ENCODE measurements around the gene KIAA2012. TPM values are rescaled to one million over a fixed set of nuclear protein-coding genes. Genes with fewer than 3 reads are reported as not detected.

The KIAA2012 gene
- total and polyA plus RNA-seq, 2 of the 8 experiments (the other 6 are each of a cell fraction or from before 2014, with no cell fraction given) = not detected

DNA sequence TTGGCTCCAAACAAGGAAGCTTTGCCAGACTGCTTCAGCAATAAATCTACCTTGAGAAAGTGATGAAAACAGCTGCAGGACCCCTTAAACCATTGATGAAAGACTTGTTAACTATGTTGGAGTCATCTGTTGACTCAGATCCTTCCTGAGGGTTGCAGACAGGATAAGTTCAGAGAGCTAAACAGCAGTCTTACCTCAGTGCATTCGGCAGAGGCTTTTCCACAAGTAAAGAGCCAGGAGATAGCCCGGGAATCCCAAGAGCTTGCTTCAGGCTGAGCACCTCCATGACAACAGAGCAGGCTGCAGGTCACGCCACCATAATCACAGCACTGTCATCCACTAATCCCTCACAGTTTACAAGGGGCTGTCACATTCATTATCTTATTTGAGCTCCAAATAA is 23.7 kb downstream of the KIAA2012 start:
- Histone ChIP-seq H3K9me3 (ENCODE audit: insufficient read depth in 2 of 2, low read depth in 1 of 2, low read length in 1 of 2) (no peaks in the 10 kb centered on the region), H3K14ac (ENCODE audit: insufficient read length) (no peak overlapping the region), H4K5ac (ENCODE audit: insufficient read length, low read depth, low read length) (no peak overlapping the region), H2BK12ac (ENCODE audit: low read depth, low read length) (no peak overlapping the region; the same call in 1 of the 2 replicates), H2AK5ac (ENCODE audit: low read depth, low read length) (no peak overlapping the region), H3K23me2 (ENCODE audit: low read depth, low read length) (no peaks in the 10 kb centered on the region), H3K27ac (ENCODE audit: low read depth, low read length) (no peak overlapping the region), H3K4me3 (ENCODE audit: extremely low read depth in 1 of 4, insufficient read depth in 2 of 4, low read depth in 3 of 4, low read length in 4 of 4) (no peak overlapping the region), H3K18ac (ENCODE audit: extremely low read depth, low read length) (no peak overlapping the region), H3K36me3 (ENCODE audit: control insufficient read depth in 2 of 4, insufficient read depth in 4 of 4, low read length in 3 of 4) (no peaks in the 10 kb centered on the region), H3K4ac (replicated peaks; ENCODE audit: insufficient read length, low read depth, low read length) (no peak overlapping the region), H3K4me2 (ENCODE audit: insufficient read depth in 1 of 2, low read depth in 2 of 2, low read length in 2 of 2) (no peak overlapping the region), H3K27me3 (replicated peaks in 1 of 4; ENCODE audit: control insufficient read depth in 3 of 4, extremely low read depth in 1 of 4, insufficient read depth in 3 of 4, low read length in 3 of 4) (no peaks in the 10 kb centered on the region), H3K23ac (ENCODE audit: insufficient read length) (no peak overlapping the region), H3K9ac (replicated peaks in 1 of 4; ENCODE audit: extremely low read depth in 1 of 4, low read depth in 3 of 4, low read length in 3 of 4) (no peak overlapping the region), H2BK20ac (ENCODE audit: low read length) (no peak overlapping the region), H3K4me1 (replicated peaks in 1 of 4; ENCODE audit: control insufficient read depth in 3 of 4, insufficient read depth in 4 of 4, low read length in 3 of 4) (peaks cover 0 to 9% (median 6%) of the 10 kb centered on the region in 4 experiments; a peak in 3 of 7 replicates), H4K8ac (ENCODE audit: extremely low read depth, insufficient read depth, low read length) (no peak overlapping the region), H2BK15ac (ENCODE audit: low read length) (no peak overlapping the region), H2BK120ac (replicated peaks; ENCODE audit: low read depth, low read length) (no peak overlapping the region), H3K56ac (replicated peaks; ENCODE audit: insufficient read length, low read depth, low read length) (no peak overlapping the region), H2AFZ (ENCODE audit: low read length) (no peak overlapping the region; the same call in 1 of the 2 replicates), H4K20me1 (replicated peaks in 1 of 2; ENCODE audit: control insufficient read depth in 1 of 2, insufficient read depth in 2 of 2, low read length in 2 of 2) (no peaks in the 10 kb centered on the region), H2BK5ac (ENCODE audit: low read depth, low read length) (no peak overlapping the region), H4K91ac (replicated peaks; ENCODE audit: insufficient read length, low read length) (no peak overlapping the region), H3K79me2 (ENCODE audit: control insufficient read depth in 1 of 2, insufficient read depth in 2 of 2, low read length in 2 of 2) (no peaks in the 10 kb centered on the region), H3K79me1 (ENCODE audit: low read depth, low read length) (no peaks in the 10 kb centered on the region)
- DNase-seq (ENCODE audit: low read depth in 1 of 2, low spot score in 2 of 2) (no peak), FAIRE-seq (no peak)
- WGBS, 2 experiments (ENCODE audit: extremely low coverage in 1 of 2, insufficient coverage in 1 of 2, insufficient read length in 1 of 2, insufficient replicate concordance in 2 of 2, low coverage in 1 of 2, low lambda C conversion rate in 2 of 2, missing lambda C conversion rate in 1 of 2) = 91% methylated on average over 3 of the region's 3 CpGs; no CpG with 5 or more reads in 1 of the 2 experiments
- no peak for TF ChIP-seq HDAC6 (IDR thresholded peaks at IDR 0.05; ENCODE audit: low read depth, low read length)
- POLR2A ChIA-PET (ENCODE audit: partially characterized antibody) = interaction anchor here (1.0 kb wide), 1 partner anchor 13 kb away, joined by 3 read pairs; no protein-coding TSS in a partner anchor
- CTCF ChIA-PET (ENCODE audit: partially characterized antibody) = interaction anchor here (0.6 to 2.6 kb wide), 13 partner anchors 9 to 237 kb away, joined by 3 to 15 read pairs (median 5); partner anchors contain the start of gene KIAA2012

Measured in H1 (cell line).